Adipocyte (in vitro differentiated cells): ENCODE measurements around the gene TMEM60.
"Not testable (repeated sequence)": the region's sequence is repeated elsewhere in the genome, so short reads cannot be mapped to it uniquely, and the experiment has no call there.

Experiments
- DNase-seq: peaks from one replicate; pipeline ENCODE4 v3.0.0-alpha.2; 2015; ENCODE audit warnings: low read depth
- H3K27me3 ChIP-seq: replicated peaks from 2 replicates; pipeline ENCODE4 v1.7.0; 2013; ENCODE audit warnings: mild to moderate bottlenecking, low read length, moderate library complexity; ENCODE audit not compliant: control insufficient read depth, insufficient read depth
- H3K36me3 ChIP-seq: 2 replicates; pipeline ENCODE4 v1.7.0; 2013; ENCODE audit warnings: low read length, mild to moderate bottlenecking, moderate library complexity; ENCODE audit not compliant: control insufficient read depth, insufficient read depth, severe bottlenecking
- H3K4me1 ChIP-seq: 2 replicates; pipeline ENCODE4 v1.7.0; 2013; ENCODE audit warnings: mild to moderate bottlenecking, low read length, moderate library complexity; ENCODE audit not compliant: control insufficient read depth, insufficient read depth
- H3K4me3 ChIP-seq: 2 replicates; pipeline ENCODE4 v1.7.0; 2013; ENCODE audit warnings: mild to moderate bottlenecking, low read length, moderate library complexity
- H3K9ac ChIP-seq: 2 replicates; pipeline ENCODE4 v1.7.0; 2013; ENCODE audit warnings: mild to moderate bottlenecking, low read length, moderate library complexity
- H3K9me3 ChIP-seq: 2 replicates; pipeline ENCODE4 v1.7.0; 2013; ENCODE audit warnings: mild to moderate bottlenecking, low read length, moderate library complexity; ENCODE audit not compliant: control insufficient read depth

TMEM60 gene

GRCh38 chr7:77794000-77794399, 4.2 kb downstream of the TMEM60 start:
- Histone ChIP-seq H3K4me1 (peaks cover 37% of the 10 kb centered on the region), H3K36me3 (no peaks in the 10 kb centered on the region), H3K27me3 (no peaks in the 10 kb centered on the region), H3K9me3 (no peaks in the 10 kb centered on the region), H3K9ac (no peak overlapping the region), H3K4me3 (no peak overlapping the region)
- DNase-seq = peak; percentile 41

- Histone ChIP-seq H3K9ac (no peak overlapping the region), H3K27me3 (no peaks in the 10 kb centered on the region), H3K9me3 (no peaks in the 10 kb centered on the region), H3K4me1 (peaks cover 32% of the 10 kb centered on the region), H3K4me3 (no peak overlapping the region), H3K36me3 (no peaks in the 10 kb centered on the region)
- peak; percentile 42 for DNase-seq
Observed at GRCh38 chr7:77791956-77792355, 6.3 kb downstream of the TMEM60 start.

- no peaks in the 10 kb centered on the region for H3K9me3 ChIP-seq
- H3K9ac ChIP-seq = no peak overlapping the region
- H3K27me3 ChIP-seq = no peaks in the 10 kb centered on the region
- H3K4me1 ChIP-seq = peaks cover 27% of the 10 kb centered on the region
- H3K36me3 ChIP-seq = no peaks in the 10 kb centered on the region
- no peak for DNase-seq
- no peak overlapping the region for H3K4me3 ChIP-seq
Observed at GRCh38 chr7:77791336-77791735, 6.9 kb downstream of the TMEM60 start.

GRCh38 chr7:77788327-77788902, 9.8 kb downstream of the TMEM60 start:
- Histone ChIP-seq H3K4me3 (no peak overlapping the region), H3K9me3 (peaks cover 7% of the 10 kb centered on the region), H3K9ac (no peak overlapping the region), H3K27me3 (no peaks in the 10 kb centered on the region), H3K36me3 (peaks cover 11% of the 10 kb centered on the region), H3K4me1 (peaks cover 14% of the 10 kb centered on the region)
- no peak for DNase-seq

- DNase-seq = no peak
- peaks cover 5% of the 10 kb centered on the region for H3K4me1 ChIP-seq
- H3K36me3 ChIP-seq = peaks cover 11% of the 10 kb centered on the region
- no peaks in the 10 kb centered on the region for H3K27me3 ChIP-seq
- peaks cover 7% of the 10 kb centered on the region for H3K9me3 ChIP-seq
- no peak overlapping the region for H3K9ac ChIP-seq
- H3K4me3 ChIP-seq = no peak overlapping the region
Observed at GRCh38 chr7:77786741-77787140, 11.5 kb downstream of the TMEM60 start.

- Histone ChIP-seq H3K36me3 (peaks cover 12% of the 10 kb centered on the region), H3K9ac (no peak overlapping the region), H3K27me3 (no peaks in the 10 kb centered on the region), H3K9me3 (peaks cover 7% of the 10 kb centered on the region), H3K4me1 (no peaks in the 10 kb centered on the region), H3K4me3 (no peak overlapping the region)
- no peak for DNase-seq
Observed at GRCh38 chr7:77786018-77786417, 12.2 kb downstream of the TMEM60 start.

GRCh38 chr7:77784426-77784825, 13.8 kb downstream of the TMEM60 start:
- not testable (repeated sequence) for H3K9ac ChIP-seq, DNase-seq, H3K27me3 ChIP-seq, H3K9me3 ChIP-seq, H3K4me1 ChIP-seq, H3K4me3 ChIP-seq
- H3K36me3 ChIP-seq = peaks cover 21% of the 10 kb centered on the region

GRCh38 chr7:77783545-77783944, 14.7 kb downstream of the TMEM60 start:
- no peak overlapping the region for H3K4me3 ChIP-seq
- peaks cover 7% of the 10 kb centered on the region for H3K9me3 ChIP-seq
- peaks cover 29% of the 10 kb centered on the region for H3K36me3 ChIP-seq
- H3K27me3 ChIP-seq = no peaks in the 10 kb centered on the region
- no peak for DNase-seq
- H3K9ac ChIP-seq = no peak overlapping the region
- no peaks in the 10 kb centered on the region for H3K4me1 ChIP-seq

- Histone ChIP-seq H3K9me3 (peaks cover 7% of the 10 kb centered on the region), H3K9ac (no peak overlapping the region), H3K27me3 (no peaks in the 10 kb centered on the region), H3K4me3 (no peak overlapping the region), H3K4me1 (no peaks in the 10 kb centered on the region), H3K36me3 (peaks cover 32% of the 10 kb centered on the region)
- no peak for DNase-seq
Observed at GRCh38 chr7:77783111-77783510, 15.1 kb downstream of the TMEM60 start.

GRCh38 chr7:77782383-77782782, 15.9 kb downstream of the TMEM60 start:
- H3K4me3 ChIP-seq = no peak overlapping the region
- peaks cover 7% of the 10 kb centered on the region for H3K9me3 ChIP-seq
- H3K27me3 ChIP-seq = no peaks in the 10 kb centered on the region
- peaks cover 32% of the 10 kb centered on the region for H3K36me3 ChIP-seq
- no peak for DNase-seq
- H3K9ac ChIP-seq = no peak overlapping the region
- H3K4me1 ChIP-seq = no peaks in the 10 kb centered on the region

- H3K4me1 ChIP-seq = no peaks in the 10 kb centered on the region
- H3K36me3 ChIP-seq = peaks cover 40% of the 10 kb centered on the region
- no peaks in the 10 kb centered on the region for H3K27me3 ChIP-seq
- no peak for DNase-seq
- H3K4me3 ChIP-seq = no peak overlapping the region
- no peak overlapping the region for H3K9ac ChIP-seq
- H3K9me3 ChIP-seq = peaks cover 15% of the 10 kb centered on the region
Observed at GRCh38 chr7:77778535-77778934, 19.7 kb downstream of the TMEM60 start.

- DNase-seq = no peak
- no peak overlapping the region for H3K9ac ChIP-seq
- H3K9me3 ChIP-seq = peaks cover 10% of the 10 kb centered on the region
- H3K4me3 ChIP-seq = no peak overlapping the region
- no peaks in the 10 kb centered on the region for H3K4me1 ChIP-seq
- no peaks in the 10 kb centered on the region for H3K27me3 ChIP-seq
- peaks cover 27% of the 10 kb centered on the region for H3K36me3 ChIP-seq
Observed at GRCh38 chr7:77771901-77772300, 26.3 kb downstream of the TMEM60 start.
